H1 (cell line): ENCODE results near the gene NDUFS8. TPM values are rescaled to one million over a fixed set of nuclear protein-coding genes. Genes with fewer than 3 reads are reported as not detected.

ENCODE experiments used
- CTCF ChIA-PET: fragments of 300-600 bp; sonication (Branson Sonifier 250); formaldehyde crosslinking; loops from one replicate; lab custom pipeline; 2021; ENCODE audit not compliant: partially characterized antibody; lab: Charles Lee
- POLR2A ChIA-PET: fragments of 300-600 bp; sonication (Branson Sonifier 250); formaldehyde crosslinking; loops from one replicate; lab custom pipeline; 2021; ENCODE audit warnings: inconsistent platforms; ENCODE audit not compliant: partially characterized antibody; lab: Charles Lee
- DNase-seq, 2 experiments: peaks; one replicate each; pipeline versions ENCODE4 v3.0.0 to v3.0.0-alpha.2; 2010 to 2022; ENCODE audit warnings: low spot score in 2 of 2, low read depth in 1 of 2, mixed read lengths in 1 of 2
- FAIRE-seq: peaks from 2 replicates; lab custom pipeline; 2011; peaks lifted over from hg19 to GRCh38; lab: Jason Lieb, UNC
- H2AFZ ChIP-seq: 2 replicates; pipeline ENCODE4 v1.8.1; 2012; ENCODE audit warnings: low read length, inconsistent platforms
- H2AK5ac ChIP-seq: 2 replicates; pipeline ENCODE4 v1.6.1; 2013; ENCODE audit warnings: low read depth, low read length
- H2BK120ac ChIP-seq: replicated peaks from 2 replicates; pipeline ENCODE3; 2013; ENCODE audit warnings: low read depth, low read length, inconsistent platforms
- H2BK12ac ChIP-seq: 2 replicates; pipeline ENCODE4 v1.6.1; 2013; ENCODE audit warnings: low read depth, low read length
- H2BK15ac ChIP-seq: 2 replicates; pipeline ENCODE4 v1.6.1; 2013; ENCODE audit warnings: low read length
- H2BK20ac ChIP-seq: 2 replicates; pipeline ENCODE4 v1.6.1; 2013; ENCODE audit warnings: low read length
- H2BK5ac ChIP-seq: 2 replicates; pipeline ENCODE4 v1.6.1; 2013; ENCODE audit warnings: low read depth, low read length
- H3K14ac ChIP-seq: 2 replicates; pipeline ENCODE4 v1.6.1; 2013; ENCODE audit warnings: inconsistent platforms; ENCODE audit not compliant: insufficient read length
- H3K18ac ChIP-seq: 2 replicates; pipeline ENCODE4 v1.6.1; 2013; ENCODE audit warnings: low read length; ENCODE audit errors: extremely low read depth
- H3K23ac ChIP-seq: 2 replicates; pipeline ENCODE4 v1.6.1; 2013; ENCODE audit warnings: inconsistent platforms; ENCODE audit not compliant: insufficient read length
- H3K23me2 ChIP-seq: 2 replicates; pipeline ENCODE4 v1.6.1; 2013; ENCODE audit warnings: low read depth, low read length
- H3K27ac ChIP-seq: 2 replicates; pipeline ENCODE4 v1.6.1; 2011; ENCODE audit warnings: low read depth, low read length, inconsistent platforms
- H3K27me3 ChIP-seq, 4 experiments: replicated peaks in 1 of 4; 1 replicate in 1 of 4; 2 replicates in 3 of 4; pipeline versions ENCODE4 v1.6.1 to v1.8.1; 2011 to 2013; ENCODE audit warnings: low read length in 3 of 4, mild to moderate bottlenecking in 3 of 4, inconsistent platforms in 2 of 4, mixed read lengths in 2 of 4, moderate library complexity in 1 of 4; ENCODE audit not compliant: control insufficient read depth in 3 of 4, insufficient read depth in 3 of 4; ENCODE audit errors: extremely low read depth in 1 of 4
- H3K36me3 ChIP-seq, 4 experiments: 2 replicates each; pipeline versions ENCODE4 v1.6.1 to v1.8.1; 2011 to 2013; ENCODE audit warnings: mild to moderate bottlenecking in 4 of 4, low read length in 3 of 4, moderate library complexity in 2 of 4, control low read depth in 1 of 4, inconsistent platforms in 1 of 4; ENCODE audit not compliant: insufficient read depth in 4 of 4, control insufficient read depth in 2 of 4
- H3K4ac ChIP-seq: replicated peaks from 2 replicates; pipeline ENCODE3; 2013; ENCODE audit warnings: low read length, low read depth, mixed read lengths, inconsistent platforms; ENCODE audit not compliant: insufficient read length
- H3K4me1 ChIP-seq, 4 experiments: replicated peaks in 1 of 4; 1 replicate in 1 of 4; 2 replicates in 3 of 4; pipeline versions ENCODE4 v1.6.1 to v1.8.1; 2011 to 2013; ENCODE audit warnings: low read length in 3 of 4, inconsistent platforms in 2 of 4, mixed read lengths in 1 of 4; ENCODE audit not compliant: insufficient read depth in 4 of 4, control insufficient read depth in 3 of 4
- H3K4me2 ChIP-seq, 2 experiments: 2 replicates each; pipeline versions ENCODE4 v1.6.1 to v1.8.1; 2011 to 2013; ENCODE audit warnings: low read depth in 2 of 2, low read length in 2 of 2, control low read depth in 1 of 2, inconsistent platforms in 1 of 2, mild to moderate bottlenecking in 1 of 2; ENCODE audit not compliant: insufficient read depth in 1 of 2
- H3K4me3 ChIP-seq, 4 experiments: fragments of 200-600, 300-600 bp in 1 of 4; sonication (generic), shearing (Covaris generic), sonication (Bioruptor Twin) in 1 of 4; 2 replicates each; pipeline versions ENCODE4 v1.5.1 to v1.8.1; 2011 to 2016; ENCODE audit warnings: low read length in 4 of 4, low read depth in 3 of 4, control low read depth in 2 of 4, inconsistent platforms in 2 of 4, mild to moderate bottlenecking in 2 of 4, mixed read lengths in 1 of 4, moderate library complexity in 1 of 4; ENCODE audit not compliant: insufficient read depth in 2 of 4; ENCODE audit errors: extremely low read depth in 1 of 4
- H3K56ac ChIP-seq: replicated peaks from 2 replicates; pipeline ENCODE3; 2013; ENCODE audit warnings: low read depth, mild to moderate bottlenecking, mixed read lengths, low read length, inconsistent platforms; ENCODE audit not compliant: insufficient read length
- H3K79me1 ChIP-seq: 2 replicates; pipeline ENCODE4 v1.6.1; 2013; ENCODE audit warnings: low read depth, low read length, control low read depth
- H3K79me2 ChIP-seq, 2 experiments: 2 replicates each; pipeline versions ENCODE4 v1.6.1 to v1.8.1; 2012 to 2013; ENCODE audit warnings: low read length in 2 of 2, mild to moderate bottlenecking in 2 of 2, inconsistent platforms in 1 of 2; ENCODE audit not compliant: insufficient read depth in 2 of 2, control insufficient read depth in 1 of 2
- H3K9ac ChIP-seq, 4 experiments: replicated peaks in 1 of 4; 1 replicate in 1 of 4; 2 replicates in 3 of 4; pipeline versions ENCODE4 v1.6.1 to v1.8.1; 2011 to 2013; ENCODE audit warnings: low read depth in 3 of 4, low read length in 3 of 4, control low read depth in 2 of 4, mild to moderate bottlenecking in 2 of 4, moderate library complexity in 2 of 4, inconsistent platforms in 1 of 4; ENCODE audit errors: extremely low read depth in 1 of 4
- H3K9me3 ChIP-seq, 2 experiments: 2 replicates each; pipeline versions ENCODE4 v1.6.1 to v1.8.1; 2012 to 2013; ENCODE audit warnings: mild to moderate bottlenecking in 2 of 2, moderate library complexity in 2 of 2, control low read depth in 1 of 2, inconsistent platforms in 1 of 2, low read depth in 1 of 2, low read length in 1 of 2, mixed read lengths in 1 of 2; ENCODE audit not compliant: insufficient read depth in 2 of 2
- H4K20me1 ChIP-seq, 2 experiments: replicated peaks in 1 of 2; 2 replicates each; pipeline versions ENCODE3 to v1.8.1; 2011 to 2013; ENCODE audit warnings: inconsistent platforms in 2 of 2, low read length in 2 of 2, mild to moderate bottlenecking in 1 of 2; ENCODE audit not compliant: insufficient read depth in 2 of 2, control insufficient read depth in 1 of 2
- H4K5ac ChIP-seq: 2 replicates; pipeline ENCODE4 v1.6.1; 2013; ENCODE audit warnings: low read length, low read depth, mixed read lengths, inconsistent platforms; ENCODE audit not compliant: insufficient read length
- H4K8ac ChIP-seq: 2 replicates; pipeline ENCODE4 v1.8.0; 2013; ENCODE audit warnings: mild to moderate bottlenecking, moderate library complexity, low read length, inconsistent platforms; ENCODE audit not compliant: insufficient read depth; ENCODE audit errors: extremely low read depth
- H4K91ac ChIP-seq: replicated peaks from 2 replicates; pipeline ENCODE3; 2013; ENCODE audit warnings: low read length, mixed read lengths, inconsistent platforms; ENCODE audit not compliant: insufficient read length
- GTF2F1 ChIP-seq: IDR thresholded peaks from 2 replicates; pipeline ENCODE4 v1.6.1; 2012; ENCODE audit warnings: low read depth, low read length, improper control_type of control experiment, borderline replicate concordance
- PHF8 ChIP-seq: fragments of 200-600 bp; sonication (generic); conservative IDR thresholded peaks from 2 replicates; pipeline ENCODE4 v1.7.1; 2012; ENCODE audit warnings: low read depth, mild to moderate bottlenecking, inconsistent platforms, low read length, moderate library complexity
- POLR2A ChIP-seq, 2 experiments: IDR thresholded peaks; 1 replicate in 1 of 2; 2 replicates in 1 of 2; pipeline ENCODE4 v1.6.1; 2011; ENCODE audit warnings: low read depth in 2 of 2, low read length in 2 of 2, mild to moderate bottlenecking in 2 of 2; ENCODE audit errors: control extremely low read depth in 1 of 2
- TAF7 ChIP-seq: optimal IDR thresholded peaks from 2 replicates; pipeline ENCODE3; 2011; ENCODE audit warnings: low read depth, mild to moderate bottlenecking, inconsistent platforms, low read length, moderate library complexity, borderline replicate concordance
- WGBS, 2 experiments: shearing (Covaris generic) in 1 of 2; methylation state at CpG; one replicate each; pipeline versions ENCODE4 v1.1.6 to v1.1.7; 2013 to 2015; ENCODE audit warnings: low lambda C conversion rate in 2 of 2, mixed read lengths in 2 of 2, inconsistent platforms in 1 of 2, low coverage in 1 of 2, missing lambda C conversion rate in 1 of 2; ENCODE audit not compliant: insufficient replicate concordance in 2 of 2, insufficient coverage in 1 of 2, insufficient read length in 1 of 2; ENCODE audit errors: extremely low coverage in 1 of 2, missing lambda C conversion rate in 1 of 2; 5-methylcytosine and 5-hydroxymethylcytosine counted together
- polyA plus RNA-seq, 7 experiments: library from polyadenylated mRNA; depleted of rRNA in 3 of 7; stranded (reverse) in 5 of 7; unstranded in 2 of 7; fragments of >200 nt in 5 of 7; fragments of 200-250 nt in 2 of 7; gene quantifications; 1 replicate in 5 of 7; 2 replicates in 1 of 7; 4 replicates in 1 of 7; pipeline versions ENCODE4 v1.2.1 to v1.2.3, GENCODE V29; 2011 to 2013; ENCODE audit warnings: missing spikeins in 2 of 7, mixed read lengths in 2 of 7
- total RNA-seq: library from RNA; stranded (reverse); fragmentation: NEBNext Ultra II Directional; extraction: Animal tissue kit (Norgen Biotek cat#: 25700); gene quantifications from 2 replicates; pipeline ENCODE4 v1.2.1, GENCODE V29; 2021

NDUFS8 gene
- total and polyA plus RNA-seq, 2 of the 8 experiments (the other 6 are each of a cell fraction or from before 2014, with no cell fraction given): 182 to 291 TPM

- ChIA-PET CTCF (interaction anchor here (0.9 to 1.1 kb wide), 2 partner anchors 28 to 157 kb away, joined by 3 to 4 read pairs; no protein-coding TSS in a partner anchor), POLR2A (interaction anchor here (10.8 kb wide), 1 partner anchor 13 kb away, joined by 183 read pairs; the partner anchor contains the start of genes NDUFS8 and TCIRG1)
- no peak overlapping the region for H3K56ac ChIP-seq
- peaks cover 0 to 6% (median 2%) of the 10 kb centered on the region in 4 experiments; a peak in 3 of 8 replicates for H3K36me3 ChIP-seq
- no peak overlapping the region for H2BK20ac ChIP-seq
- FAIRE-seq (no peak), DNase-seq (no peak)
- no peak overlapping the region for H2BK120ac ChIP-seq
- H3K79me1 ChIP-seq: peaks cover 3% of the 10 kb centered on the region; the same call in 1 of the 2 replicates
- no peaks in the 10 kb centered on the region for H3K23me2 ChIP-seq
- no peak overlapping the region for H2BK15ac ChIP-seq
- no peak overlapping the region for H3K18ac ChIP-seq
- H3K27me3 ChIP-seq: no peaks in the 10 kb centered on the region
- no peak overlapping the region for H4K91ac ChIP-seq
- H3K4me3 ChIP-seq: no peak overlapping the region
- WGBS, 2 experiments: 87% methylated on average over 35 of the region's 35 CpGs; no CpG with 5 or more reads in 1 of the 2 experiments
- H3K4me1 ChIP-seq: peaks cover 0 to 12% (median 6%) of the 10 kb centered on the region in 4 experiments; a peak in 5 of 7 replicates
- no peak overlapping the region for H3K27ac ChIP-seq
- H3K79me2 ChIP-seq: no peaks in the 10 kb centered on the region
- TF ChIP-seq POLR2A (IDR thresholded peaks at IDR 0.05; ENCODE audit: control extremely low read depth in 1 of 2, low read depth in 2 of 2, low read length in 2 of 2) (no peak), GTF2F1 (no peak), PHF8 (no peak), TAF7 (no peak)
- H2BK5ac ChIP-seq: no peak overlapping the region
- H4K20me1 ChIP-seq: peaks cover 0 to 12% of the 10 kb centered on the region in 2 experiments
- peak overlapping the region; percentile 45 for H4K8ac ChIP-seq
- H3K4ac ChIP-seq: no peak overlapping the region
- H3K4me2 ChIP-seq: no peak overlapping the region
- H2BK12ac ChIP-seq: no peak overlapping the region
- H4K5ac ChIP-seq: no peak overlapping the region
- no peak overlapping the region for H2AFZ ChIP-seq
- H3K14ac ChIP-seq: no peak overlapping the region
- H3K23ac ChIP-seq: no peak overlapping the region
- no peaks in the 10 kb centered on the region for H3K9me3 ChIP-seq
- no peak overlapping the region for H2AK5ac ChIP-seq
- H3K9ac ChIP-seq: no peak overlapping the region
Measured at GRCh38 chr11:68048681-68049508, 18.4 kb downstream of the NDUFS8 start.
